Panc1 (cell line): ENCODE results near the gene ELANE.

Experiments used
- CTCF ChIP-seq: fragments of 450-650 bp; IDR thresholded peaks from 2 replicates; pipeline ENCODE4 v1.5.1; 2017; ENCODE audit warnings: mild to moderate bottlenecking
- POLR2AphosphoS5 ChIP-seq: IDR thresholded peaks from 2 replicates; pipeline ENCODE4 v1.6.1; 2012; ENCODE audit warnings: mild to moderate bottlenecking, low read depth, low read length, moderate library complexity
- REST ChIP-seq, 2 experiments: IDR thresholded peaks; 2 replicates each; pipeline ENCODE4 v1.6.1; 2011 to 2012; ENCODE audit warnings: low read depth in 2 of 2, control low read depth in 1 of 2, low read length in 1 of 2, mild to moderate bottlenecking in 1 of 2, moderate library complexity in 1 of 2; ENCODE audit not compliant: insufficient read depth in 1 of 2
- SIN3A ChIP-seq: IDR thresholded peaks from 2 replicates; pipeline ENCODE4 v1.6.1; 2012; ENCODE audit warnings: low read depth, mild to moderate bottlenecking, low read length, moderate library complexity, borderline replicate concordance; ENCODE audit not compliant: insufficient read depth

GRCh38 chr19:834216-834615 is 17.9 kb upstream of the ELANE start:
- TF ChIP-seq CTCF (no peak), SIN3A (no peak), POLR2AphosphoS5 (no peak), REST (IDR thresholded peaks at IDR 0.05; ENCODE audit: insufficient read depth in 1 of 2, low read depth in 2 of 2, low read length in 1 of 2) (no peak)
